IMR-90 (cell line): ENCODE measurements around the gene ABCC9. TPM values are rescaled to one million over a fixed set of nuclear protein-coding genes. Genes with fewer than 3 reads are reported as not detected.

Experiments
- ATAC-seq: fragments of 200-7000 bp; cut with Tn5 transposase; 2 replicates; pipeline ENCODE4 v1.9.1; 2020; ENCODE audit warnings: low read depth, mild to moderate bottlenecking, moderate library complexity
- BruUV-seq: library from RNA; stranded (reverse); fragments of 400-500 nt; replicated peaks from 2 replicates; lab custom pipeline; 2021; lab: Mats Ljungman, UMichigan
- CTCF ChIA-PET: fragments of 300-600 bp; formaldehyde crosslinking; extraction: SDS; loops from one replicate; lab custom pipeline; 2021; ENCODE audit warnings: antibody characterized with exemption; lab: Yijun Ruan, JAX
- POLR2A ChIA-PET: fragments of 300-600 bp; sonication (Branson Sonifier 250); formaldehyde crosslinking; loops from one replicate; lab custom pipeline; 2022; ENCODE audit warnings: antibody characterized with exemption; ENCODE audit not compliant: unreplicated experiment; lab: Charles Lee
- DNase-seq: peaks from one replicate; pipeline ENCODE4 v3.0.0; 2013
- H2AFZ ChIP-seq: replicated peaks from 2 replicates; pipeline ENCODE3; 2013; ENCODE audit warnings: low read length, mild to moderate bottlenecking; ENCODE audit not compliant: poor library complexity
- H2AK5ac ChIP-seq: 2 replicates; pipeline ENCODE4 v1.6.1; 2013; ENCODE audit warnings: low read depth, low read length, inconsistent platforms
- H2AK9ac ChIP-seq: replicated peaks from 2 replicates; pipeline ENCODE3; 2013; ENCODE audit warnings: mild to moderate bottlenecking, low read depth, low read length, moderate library complexity; ENCODE audit not compliant: poor library complexity
- H2BK120ac ChIP-seq: 2 replicates; pipeline ENCODE4 v1.6.1; 2013; ENCODE audit warnings: low read depth, low read length, inconsistent platforms
- H2BK15ac ChIP-seq: 3 replicates; pipeline ENCODE4 v1.6.1; 2013; ENCODE audit warnings: low read depth, low read length, inconsistent platforms
- H2BK20ac ChIP-seq: 2 replicates; pipeline ENCODE4 v1.6.1; 2013; ENCODE audit warnings: low read depth, mild to moderate bottlenecking, inconsistent platforms, low read length, moderate library complexity
- H2BK5ac ChIP-seq: 2 replicates; pipeline ENCODE4 v1.6.1; 2013; ENCODE audit warnings: mild to moderate bottlenecking, low read depth, low read length, inconsistent platforms; ENCODE audit not compliant: poor library complexity, severe bottlenecking
- H3K14ac ChIP-seq: replicated peaks from 2 replicates; pipeline ENCODE4 v1.6.1; 2013; ENCODE audit warnings: low read depth, low read length, inconsistent platforms
- H3K18ac ChIP-seq: 2 replicates; pipeline ENCODE4 v1.6.1; 2013; ENCODE audit warnings: low read depth, low read length, control low read depth
- H3K23ac ChIP-seq: 2 replicates; pipeline ENCODE4 v1.6.1; 2013; ENCODE audit warnings: low read depth, low read length, inconsistent platforms
- H3K27ac ChIP-seq: 2 replicates; pipeline ENCODE4 v1.5.1; 2013; ENCODE audit warnings: mild to moderate bottlenecking, control low read depth, low read length; ENCODE audit not compliant: insufficient read depth
- H3K27me3 ChIP-seq: 2 replicates; pipeline ENCODE4 v1.6.1; 2013; ENCODE audit warnings: low read length; ENCODE audit not compliant: control insufficient read depth, insufficient read depth
- H3K36me3 ChIP-seq: 2 replicates; pipeline ENCODE4 v1.6.1; 2013; ENCODE audit warnings: low read length, mixed read lengths; ENCODE audit not compliant: control insufficient read depth, insufficient read depth
- H3K4ac ChIP-seq: 2 replicates; pipeline ENCODE4 v1.6.1; 2013; ENCODE audit warnings: low read depth, low read length, inconsistent platforms
- H3K4me1 ChIP-seq: 2 replicates; pipeline ENCODE4 v1.6.1; 2013; ENCODE audit warnings: low read length, mixed read lengths; ENCODE audit not compliant: control insufficient read depth, insufficient read depth
- H3K4me2 ChIP-seq: 2 replicates; pipeline ENCODE4 v1.6.1; 2013; ENCODE audit warnings: low read depth, mild to moderate bottlenecking, control low read depth, low read length, moderate library complexity
- H3K4me3 ChIP-seq: 2 replicates; pipeline ENCODE4 v1.5.1; 2013; ENCODE audit warnings: low read depth, mild to moderate bottlenecking, control low read depth, low read length, moderate library complexity; ENCODE audit not compliant: insufficient read depth
- H3K56ac ChIP-seq: 2 replicates; pipeline ENCODE4 v1.6.1; 2013; ENCODE audit warnings: low read length, inconsistent platforms; ENCODE audit not compliant: insufficient read depth; ENCODE audit errors: extremely low read depth
- H3K79me1 ChIP-seq, 2 experiments: 2 replicates each; pipeline ENCODE4 v1.6.1; 2013; ENCODE audit warnings: low read length in 2 of 2, inconsistent platforms in 1 of 2, low read depth in 1 of 2
- H3K9ac ChIP-seq: 2 replicates; pipeline ENCODE4 v1.6.1; 2013; ENCODE audit warnings: low read depth, low read length, control low read depth
- H3K9me1 ChIP-seq: 2 replicates; pipeline ENCODE4 v1.6.1; 2013; ENCODE audit warnings: low read length, inconsistent platforms; ENCODE audit not compliant: insufficient read depth
- H3K9me3 ChIP-seq: 2 replicates; pipeline ENCODE4 v1.6.1; 2013; ENCODE audit warnings: low read length; ENCODE audit not compliant: control insufficient read depth, insufficient read depth
- H4K20me1 ChIP-seq: 2 replicates; pipeline ENCODE4 v1.6.1; 2013; ENCODE audit warnings: low read length, inconsistent platforms; ENCODE audit not compliant: insufficient read depth
- H4K5ac ChIP-seq: 2 replicates; pipeline ENCODE4 v1.6.1; 2013; ENCODE audit warnings: mild to moderate bottlenecking, low read depth, low read length, control low read depth
- H4K8ac ChIP-seq, 2 experiments: 2 replicates each; pipeline ENCODE4 v1.6.1; 2013; ENCODE audit warnings: low read depth in 2 of 2, low read length in 2 of 2, control low read depth in 1 of 2, inconsistent platforms in 1 of 2
- H4K91ac ChIP-seq: 2 replicates; pipeline ENCODE4 v1.6.1; 2013; ENCODE audit warnings: low read depth, low read length, inconsistent platforms; ENCODE audit not compliant: insufficient read depth
- CHD1 ChIP-seq: IDR thresholded peaks from 2 replicates; pipeline ENCODE4 v1.6.1; 2012; ENCODE audit warnings: low read depth, low read length, improper control_type of control experiment
- CTCF ChIP-seq: conservative IDR thresholded peaks from 2 replicates; pipeline ENCODE4 v1.5.1; 2012; ENCODE audit warnings: mild to moderate bottlenecking, low read depth, low read length, improper control_type of control experiment
- ELK1 ChIP-seq: fragments of 150-350 bp; IDR thresholded peaks from 2 replicates; pipeline ENCODE4 v1.6.1; 2016; ENCODE audit warnings: low read depth, mild to moderate bottlenecking, low read length, moderate library complexity, borderline replicate concordance
- FOS ChIP-seq: fragments of 150-350 bp; IDR thresholded peaks from 2 replicates; pipeline ENCODE4 v1.6.1; 2016; ENCODE audit warnings: low read depth, low read length
- MAFK ChIP-seq: IDR thresholded peaks from 2 replicates; pipeline ENCODE4 v1.6.1; 2012; ENCODE audit warnings: low read depth, low read length, improper control_type of control experiment
- MAZ ChIP-seq: IDR thresholded peaks from 2 replicates; pipeline ENCODE4 v1.6.1; 2012; ENCODE audit warnings: low read depth, mild to moderate bottlenecking, low read length, improper control_type of control experiment, moderate library complexity, borderline replicate concordance
- MXI1 ChIP-seq: IDR thresholded peaks from 2 replicates; pipeline ENCODE4 v1.6.1; 2012; ENCODE audit warnings: low read depth, mild to moderate bottlenecking, low read length, moderate library complexity, borderline replicate concordance
- NFE2L2 ChIP-seq: fragments of 150-350 bp; IDR thresholded peaks from 2 replicates; pipeline ENCODE4 v1.6.1; 2016; ENCODE audit warnings: low read depth, mild to moderate bottlenecking, low read length
- POLR2A ChIP-seq: IDR thresholded peaks from 2 replicates; pipeline ENCODE4 v1.6.1; 2012; ENCODE audit warnings: mild to moderate bottlenecking, low read depth, low read length
- RFX5 ChIP-seq: IDR thresholded peaks from 2 replicates; pipeline ENCODE4 v1.8.0; 2012; ENCODE audit warnings: low read depth, mild to moderate bottlenecking, low read length, moderate library complexity
- USF2 ChIP-seq: fragments of 150-350 bp; IDR thresholded peaks from 2 replicates; pipeline ENCODE4 v1.6.1; 2017; ENCODE audit warnings: mild to moderate bottlenecking, antibody characterized with exemption, low read length, low read depth
- WGBS, 2 experiments: methylation state at CpG; one replicate each; pipeline versions ENCODE4 v1.1.5 to v1.1.7; 2013; ENCODE audit warnings: missing lambda C conversion rate in 2 of 2; ENCODE audit not compliant: insufficient read length in 1 of 2; ENCODE audit errors: extremely low coverage in 2 of 2; 5-methylcytosine and 5-hydroxymethylcytosine counted together
- dilution Hi-C: fragments of 300-500 bp; cut with HindIII; formaldehyde crosslinking; loops from one replicate; pipeline ENCODE4 v1.14.3; 2018; ENCODE audit warnings: low sequenced_read_pairs; ENCODE audit not compliant: unreplicated experiment
- in situ Hi-C: fragments of 300-500 bp; cut with MboI; formaldehyde crosslinking; loops from 3 replicates; pipeline ENCODE4 v1.14.3; 2019; ENCODE audit warnings: low sequenced_read_pairs, inconsistent platforms, mixed read lengths
- intact Hi-C: fragments of 100-400 bp; cut with micrococcal nuclease; formaldehyde crosslinking; loops from 2 replicates; pipeline ENCODE4 v1.10.0; 2022
- polyA plus RNA-seq, 3 experiments: library from polyadenylated mRNA; depleted of rRNA; stranded (reverse); fragments of >200 nt; gene quantifications; 2 replicates each; pipeline ENCODE4 v1.2.3, GENCODE V29; 2012; ENCODE audit warnings: low replicate concordance in 1 of 3
- total RNA-seq: library from RNA; depleted of rRNA; stranded (reverse); fragments of >200 nt; gene quantifications from 2 replicates; pipeline ENCODE4 v1.2.3, GENCODE V29; 2012

Gene ABCC9
- total and polyA plus RNA-seq, 2 of the 4 experiments (the other 2 are of a cell fraction), result 1.2 to 6.6 TPM

- no peak for DNase-seq
- Histone ChIP-seq H3K4ac (no peak overlapping the region), H3K9me1 (no peaks in the 10 kb centered on the region), H3K79me1 (peaks cover 0 to 7% of the 10 kb centered on the region in 2 experiments; a peak in 2 of 4 replicates), H4K5ac (no peak overlapping the region), H4K91ac (no peak overlapping the region), H4K20me1 (no peaks in the 10 kb centered on the region), H3K9ac (no peak overlapping the region), H3K9me3 (no peaks in the 10 kb centered on the region), H2BK20ac (no peak overlapping the region), H2AFZ (no peak overlapping the region), H3K4me2 (no peak overlapping the region), H3K56ac (no peak overlapping the region), H2BK5ac (no peak overlapping the region), H3K23ac (no peak overlapping the region), H3K27ac (no peak overlapping the region), H3K18ac (no peak overlapping the region), H2BK120ac (no peak overlapping the region), H2BK15ac (no peak overlapping the region), H3K4me3 (no peak overlapping the region), H3K27me3 (no peaks in the 10 kb centered on the region), H2AK5ac (no peak overlapping the region), H2AK9ac (no peak overlapping the region), H3K36me3 (no peaks in the 10 kb centered on the region), H3K4me1 (peaks cover 2% of the 10 kb centered on the region; the same call in 1 of the 2 replicates), H4K8ac (no peak overlapping the region), H3K14ac (no peak overlapping the region)
- dilution Hi-C loops, result no loop called here
- WGBS, 2 experiments, result 100% methylated on average over 1 of the region's 3 CpGs; no CpG with 5 or more reads in 1 of the 2 experiments
- CTCF ChIA-PET, result no interaction called here
- intact Hi-C loops, result no loop called here
- no TSS peak for BruUV-seq
- in situ Hi-C loops, result no loop called here
- ATAC-seq, result no peak
- TF ChIP-seq RFX5 (no peak), MXI1 (no peak), CHD1 (no peak), CTCF (no peak), MAZ (no peak), ELK1 (no peak), NFE2L2 (no peak), POLR2A (no peak), MAFK (no peak), FOS (no peak), USF2 (no peak)
- POLR2A ChIA-PET, result no interaction called here
Observed at GRCh38 chr12:21776175-21776574, 165.1 kb downstream of the ABCC9 start.
